ENCODE measurements around the gene ANGPTL2.

Gene ANGPTL2

DNA sequence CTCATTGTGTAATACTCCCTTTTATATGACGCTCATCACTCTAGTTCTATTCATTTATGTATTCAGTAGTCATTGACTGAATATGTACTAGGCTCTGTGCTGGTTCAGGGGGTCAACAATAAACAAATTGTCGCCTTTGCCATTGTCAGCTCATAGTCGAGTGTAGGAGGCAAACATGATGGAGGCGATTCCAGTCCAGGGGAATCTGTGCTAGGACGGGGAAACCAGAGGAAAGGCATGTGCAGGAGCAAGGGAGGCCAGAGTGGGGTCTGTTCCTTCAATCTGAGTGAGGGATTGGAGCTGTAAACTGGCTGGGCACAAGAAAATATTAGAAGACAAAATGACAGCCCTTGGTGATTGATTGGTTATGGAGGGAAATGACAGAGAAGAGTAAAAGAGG is 83.9 kb downstream of the ANGPTL2 start:
- no peak for DNase-seq

Data from fibroblast of upper back skin (primary cell).